OCI-LY7 (cell line): Measurements from ENCODE around the gene NEB. TPM values are rescaled to one million over a fixed set of nuclear protein-coding genes. Genes with fewer than 3 reads are reported as not detected.

Experiments used
- BruUV-seq: library from RNA; stranded (reverse); fragments of 400-500 nt; replicated peaks from 2 replicates; lab custom pipeline; 2021; lab: Mats Ljungman, UMichigan
- CTCF ChIA-PET: fragments of 300-600 bp; sonication (Branson Sonifier 250); formaldehyde crosslinking; loops from one replicate; lab custom pipeline; 2022; ENCODE audit warnings: antibody characterized with exemption; ENCODE audit not compliant: unreplicated experiment; lab: Charles Lee
- POLR2A ChIA-PET: fragments of 300-600 bp; sonication (Branson Sonifier 250); formaldehyde crosslinking; loops from one replicate; lab custom pipeline; 2022; ENCODE audit warnings: antibody characterized with exemption; lab: Charles Lee
- DNase-seq: peaks from one replicate; pipeline ENCODE4 v3.0.0-alpha.2; 2015; ENCODE audit warnings: low spot score
- H2AFZ ChIP-seq: fragments of 200-600 bp; sonication (generic), shearing (Covaris generic); 2 replicates; pipeline ENCODE4 v1.6.1; 2014; ENCODE audit warnings: mild to moderate bottlenecking, antibody characterized with exemption, low read length, moderate library complexity
- H3K27ac ChIP-seq: fragments of 200-600 bp; sonication (generic); 2 replicates; pipeline ENCODE4 v1.5.1; 2014; ENCODE audit warnings: mixed run types, low read depth, mild to moderate bottlenecking, moderate library complexity, low read length, inconsistent platforms; ENCODE audit not compliant: poor library complexity, severe bottlenecking
- H3K36me3 ChIP-seq: fragments of 200-600 bp; sonication (generic); 2 replicates; pipeline ENCODE4 v1.6.1; 2014; ENCODE audit warnings: mild to moderate bottlenecking, antibody characterized with exemption, low read length, moderate library complexity, mixed read lengths; ENCODE audit not compliant: insufficient read depth
- H3K4me1 ChIP-seq: fragments of 200-600 bp; sonication (generic); 2 replicates; pipeline ENCODE4 v1.5.1; 2014; ENCODE audit warnings: mild to moderate bottlenecking, low read length; ENCODE audit not compliant: insufficient read depth, poor library complexity, severe bottlenecking
- H3K4me2 ChIP-seq: fragments of 200-600 bp; sonication (generic); 2 replicates; pipeline ENCODE4 v1.6.1; 2014; ENCODE audit warnings: mild to moderate bottlenecking, low read length
- H3K4me3 ChIP-seq: fragments of 200-600 bp; sonication (generic); 2 replicates; pipeline ENCODE4 v1.5.1; 2014; ENCODE audit warnings: mild to moderate bottlenecking, low read depth, low read length; ENCODE audit not compliant: poor library complexity, severe bottlenecking
- H3K79me2 ChIP-seq: fragments of 200-600 bp; sonication (generic); 2 replicates; pipeline ENCODE4 v1.6.1; 2016; ENCODE audit warnings: low read depth, mild to moderate bottlenecking, low read length, moderate library complexity, mixed read lengths; ENCODE audit not compliant: insufficient read depth
- H3K9me2 ChIP-seq: fragments of 200-600 bp; sonication (generic); 2 replicates; pipeline ENCODE4 v1.6.1; 2016; ENCODE audit warnings: mild to moderate bottlenecking, low read length, mixed read lengths; ENCODE audit not compliant: insufficient read depth
- H3K9me3 ChIP-seq: fragments of 200-600 bp; sonication (generic); 2 replicates; pipeline ENCODE4 v1.6.1; 2014; ENCODE audit warnings: mild to moderate bottlenecking, mixed run types, low read length, mixed read lengths
- H4K20me1 ChIP-seq: fragments of 200-600 bp; sonication (generic); 2 replicates; pipeline ENCODE4 v1.6.1; 2014; ENCODE audit warnings: mild to moderate bottlenecking, antibody characterized with exemption, low read length, moderate library complexity, mixed read lengths; ENCODE audit not compliant: insufficient read depth
- EZH2phosphoT487 ChIP-seq: fragments of 200-600 bp; sonication (generic); IDR thresholded peaks from 2 replicates; pipeline ENCODE4 v1.6.1; 2018; ENCODE audit warnings: low read depth, borderline replicate concordance, mild to moderate bottlenecking, mixed run types, antibody characterized with exemption, low read length, moderate library complexity, mixed read lengths
- intact Hi-C: fragments of 100-400 bp; cut with micrococcal nuclease; formaldehyde crosslinking; loops from one replicate; pipeline ENCODE4 v1.10.0; 2022; ENCODE audit not compliant: unreplicated experiment
- total RNA-seq, 2 experiments: library from RNA; depleted of rRNA in 1 of 2; stranded (reverse); fragments of >200 nt in 1 of 2; shearing (Covaris generic) in 1 of 2; gene quantifications; 2 replicates each; pipeline ENCODE4 v1.2.3, GENCODE V29; 2014 to 2022
- TF ChIP-seq, protein P1 (sequence below): fragments of 200-600 bp; sonication (generic); conservative IDR thresholded peaks from 2 replicates; pipeline ENCODE4 v1.5.1; 2014; ENCODE audit warnings: mild to moderate bottlenecking, antibody characterized with exemption, low read length, moderate library complexity, mixed read lengths

Gene NEB
- total RNA-seq, 2 experiments from 2014 or later: 0.04 to 0.38 TPM

DNA sequence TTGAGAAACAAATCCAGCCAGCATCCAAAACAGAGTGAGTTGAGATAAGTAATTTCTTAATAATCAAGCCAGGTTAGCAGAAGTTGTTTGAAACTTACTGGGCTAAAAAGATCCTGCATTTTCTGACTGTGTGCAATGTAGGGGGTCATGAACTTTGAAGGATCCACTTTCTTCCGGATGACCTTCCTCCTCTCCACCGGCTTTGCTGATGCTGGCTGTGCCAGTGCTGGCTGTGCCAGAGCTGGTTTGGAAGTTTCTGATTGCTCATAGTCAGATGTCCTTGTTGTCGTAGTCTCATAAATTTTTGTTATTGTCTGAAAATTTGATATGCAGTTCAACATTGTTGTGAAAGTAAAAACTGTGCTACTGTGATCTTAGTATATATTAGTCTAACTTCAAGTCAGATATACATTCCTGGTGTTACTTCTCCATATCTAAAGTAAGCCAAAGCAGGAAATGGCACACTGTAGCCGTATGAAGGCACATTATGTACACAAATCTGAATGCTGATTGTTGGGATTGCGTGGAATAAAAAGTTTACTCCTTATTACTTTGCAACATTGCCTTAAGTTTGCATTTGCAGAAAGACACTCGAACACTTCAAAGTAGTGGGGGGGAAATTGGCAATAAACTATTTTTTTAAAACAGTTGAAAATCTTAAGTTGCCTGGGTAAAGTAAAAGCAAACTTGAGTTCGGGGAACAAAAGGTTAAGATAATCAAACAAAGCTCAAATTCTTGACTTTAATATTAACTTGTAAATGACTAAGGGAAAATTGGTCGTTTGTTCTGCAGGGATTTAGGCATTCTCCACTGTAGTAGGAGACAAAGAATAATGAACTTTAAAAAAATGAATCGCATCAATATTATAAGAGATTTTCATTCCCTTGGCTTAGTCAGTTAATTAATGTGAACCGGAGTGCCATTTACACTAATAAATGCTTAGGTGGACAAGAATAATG is 6.4 kb downstream of the NEB start:
- BruUV-seq: no TSS peak
- Histone ChIP-seq H3K4me3 (no peak overlapping the region), H3K9me3 (no peaks in the 10 kb centered on the region), H3K4me1 (no peaks in the 10 kb centered on the region), H4K20me1 (no peaks in the 10 kb centered on the region), H3K4me2 (no peak overlapping the region), H3K36me3 (no peaks in the 10 kb centered on the region), H3K9me2 (no peaks in the 10 kb centered on the region), H2AFZ (no peak overlapping the region), H3K79me2 (no peaks in the 10 kb centered on the region), H3K27ac (no peak overlapping the region)
- POLR2A ChIA-PET: interaction anchor here (0.7 kb wide), 1 partner anchor 10 kb away, joined by 4 read pairs; no protein-coding TSS in a partner anchor
- intact Hi-C loops: no loop called here
- no peak for DNase-seq
- CTCF ChIA-PET: no interaction called here
- TF ChIP-seq, protein P1, sequence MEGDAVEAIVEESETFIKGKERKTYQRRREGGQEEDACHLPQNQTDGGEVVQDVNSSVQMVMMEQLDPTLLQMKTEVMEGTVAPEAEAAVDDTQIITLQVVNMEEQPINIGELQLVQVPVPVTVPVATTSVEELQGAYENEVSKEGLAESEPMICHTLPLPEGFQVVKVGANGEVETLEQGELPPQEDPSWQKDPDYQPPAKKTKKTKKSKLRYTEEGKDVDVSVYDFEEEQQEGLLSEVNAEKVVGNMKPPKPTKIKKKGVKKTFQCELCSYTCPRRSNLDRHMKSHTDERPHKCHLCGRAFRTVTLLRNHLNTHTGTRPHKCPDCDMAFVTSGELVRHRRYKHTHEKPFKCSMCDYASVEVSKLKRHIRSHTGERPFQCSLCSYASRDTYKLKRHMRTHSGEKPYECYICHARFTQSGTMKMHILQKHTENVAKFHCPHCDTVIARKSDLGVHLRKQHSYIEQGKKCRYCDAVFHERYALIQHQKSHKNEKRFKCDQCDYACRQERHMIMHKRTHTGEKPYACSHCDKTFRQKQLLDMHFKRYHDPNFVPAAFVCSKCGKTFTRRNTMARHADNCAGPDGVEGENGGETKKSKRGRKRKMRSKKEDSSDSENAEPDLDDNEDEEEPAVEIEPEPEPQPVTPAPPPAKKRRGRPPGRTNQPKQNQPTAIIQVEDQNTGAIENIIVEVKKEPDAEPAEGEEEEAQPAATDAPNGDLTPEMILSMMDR: no peak
- no peak for TF ChIP-seq EZH2phosphoT487

GRCh38 chr2:151721161-151721560 is 13.1 kb downstream of the NEB start:
- no peaks in the 10 kb centered on the region for H3K9me3 ChIP-seq
- H2AFZ ChIP-seq: no peak overlapping the region
- DNase-seq: no peak
- H3K79me2 ChIP-seq: no peaks in the 10 kb centered on the region
- intact Hi-C loops: no loop called here
- no peaks in the 10 kb centered on the region for H3K36me3 ChIP-seq
- ChIA-PET CTCF (no interaction called here), POLR2A (no interaction called here)
- no peaks in the 10 kb centered on the region for H4K20me1 ChIP-seq
- H3K9me2 ChIP-seq: no peaks in the 10 kb centered on the region
- no peak overlapping the region for H3K27ac ChIP-seq
- H3K4me1 ChIP-seq: no peaks in the 10 kb centered on the region
- H3K4me3 ChIP-seq: no peak overlapping the region
- H3K4me2 ChIP-seq: no peak overlapping the region
- BruUV-seq: no TSS peak
- TF ChIP-seq EZH2phosphoT487: no peak

- no peak for TF ChIP-seq EZH2phosphoT487
- TF ChIP-seq, protein P1: no peak
- Histone ChIP-seq H4K20me1 (no peaks in the 10 kb centered on the region), H3K4me3 (no peak overlapping the region), H3K9me3 (no peaks in the 10 kb centered on the region), H3K27ac (no peak overlapping the region), H3K4me2 (no peak overlapping the region), H3K36me3 (no peaks in the 10 kb centered on the region), H3K4me1 (no peaks in the 10 kb centered on the region), H2AFZ (no peak overlapping the region), H3K79me2 (no peaks in the 10 kb centered on the region), H3K9me2 (no peaks in the 10 kb centered on the region)
- intact Hi-C loops: no loop called here
- DNase-seq: no peak
- CTCF ChIA-PET: no interaction called here
- POLR2A ChIA-PET: no interaction called here
- BruUV-seq: no TSS peak
Observed at GRCh38 chr2:151720521-151720920, 13.8 kb downstream of the NEB start.
